Smooth muscle cell (in vitro differentiated cells): Measurements from ENCODE around the gene CTNNBIP1. TPM values are rescaled to one million over a fixed set of nuclear protein-coding genes. Genes with fewer than 3 reads are reported as not detected.

Source experiments
- DNase-seq: peaks from one replicate; lab custom pipeline; 2025; ENCODE audit not compliant: unreplicated experiment; lab: John Stamatoyannopoulos, UW
- H2AFZ ChIP-seq: fragments of 200-600 bp; sonication (generic); 2 replicates; pipeline ENCODE4 v1.6.0; 2016; ENCODE audit warnings: antibody characterized with exemption, low read depth, mild to moderate bottlenecking
- H3F3A ChIP-seq: fragments of 200-600 bp; sonication (generic); 2 replicates; pipeline ENCODE4 v1.6.0; 2017; ENCODE audit warnings: antibody characterized with exemption, low read depth
- H3K27ac ChIP-seq: fragments of 200-600 bp; sonication (generic); 2 replicates; pipeline ENCODE4 v1.5.1; 2016; ENCODE audit warnings: low read depth, mild to moderate bottlenecking
- H3K27me3 ChIP-seq: fragments of 200-600 bp; sonication (generic); 2 replicates; pipeline ENCODE4 v1.6.1; 2016; ENCODE audit warnings: low read depth, mild to moderate bottlenecking
- H3K36me3 ChIP-seq: fragments of 200-600 bp; sonication (generic); 2 replicates; pipeline ENCODE4 v1.5.1; 2016; ENCODE audit warnings: low read depth
- H3K4me1 ChIP-seq: fragments of 200-600 bp; sonication (generic); 2 replicates; pipeline ENCODE4 v1.5.1; 2016; ENCODE audit warnings: low read depth
- H3K4me2 ChIP-seq: fragments of 200-600 bp; sonication (generic); 2 replicates; pipeline ENCODE4 v1.6.0; 2016; ENCODE audit warnings: mild to moderate bottlenecking
- H3K4me3 ChIP-seq: fragments of 200-600 bp; sonication (generic); 2 replicates; pipeline ENCODE4 v1.5.1; 2016; ENCODE audit warnings: mild to moderate bottlenecking
- H3K79me2 ChIP-seq: fragments of 200-600 bp; sonication (generic); 2 replicates; pipeline ENCODE4 v1.6.0; 2016; ENCODE audit warnings: low read depth, mild to moderate bottlenecking
- H3K9ac ChIP-seq: fragments of 200-600 bp; sonication (generic); 2 replicates; pipeline ENCODE4 v1.6.0; 2016; ENCODE audit warnings: low read depth
- H3K9me3 ChIP-seq: fragments of 200-600 bp; sonication (generic); replicated peaks from 2 replicates; pipeline ENCODE4 v1.5.1; 2016; ENCODE audit warnings: low read depth
- H4K20me1 ChIP-seq: fragments of 200-600 bp; sonication (generic); 2 replicates; pipeline ENCODE4 v1.6.0; 2016; ENCODE audit warnings: low read depth
- CTCF ChIP-seq: fragments of 200-600 bp; sonication (generic); IDR thresholded peaks from 2 replicates; pipeline ENCODE4 v1.5.1; 2017; ENCODE audit warnings: borderline replicate concordance, mild to moderate bottlenecking, antibody characterized with exemption; ENCODE audit not compliant: insufficient read depth, poor library complexity, severe bottlenecking
- WGBS: methylation state at CpG from one replicate; pipeline ENCODE4 v1.1.7; 2016; ENCODE audit warnings: low lambda C conversion rate; 5-methylcytosine and 5-hydroxymethylcytosine counted together
- polyA plus RNA-seq: library from polyadenylated mRNA; unstranded; fragments of >200 nt; fragmentation: Nextera tagmentation; extraction: Ambion mirVana; gene quantifications from 2 replicates; pipeline ENCODE4 v1.2.1, GENCODE V29; 2016
- total RNA-seq: library from RNA; depleted of rRNA; stranded (reverse); fragments of >200 nt; gene quantifications from 2 replicates; pipeline ENCODE4 v1.2.3, GENCODE V29; 2014

CTNNBIP1 gene
- total and polyA plus RNA-seq, 2 experiments from 2014 or later, result 27.7 to 55.1 TPM

GRCh38 chr1:9825093-9826074, 84.7 kb downstream of the CTNNBIP1 start:
- WGBS, result 19% methylated on average over 13 of the region's 17 CpGs
- Histone ChIP-seq H3K4me3 (no peak overlapping the region), H3K4me1 (peaks cover 26% of the 10 kb centered on the region), H2AFZ (no peak overlapping the region), H3F3A (peaks cover 35% of the 10 kb centered on the region), H3K4me2 (peak overlapping the region; percentile 88), H3K27ac (peak overlapping the region; percentile 74), H3K9me3 (no peaks in the 10 kb centered on the region), H3K9ac (no peak overlapping the region), H3K36me3 (no peaks in the 10 kb centered on the region), H3K79me2 (peaks cover 22% of the 10 kb centered on the region), H3K27me3 (no peaks in the 10 kb centered on the region), H4K20me1 (peaks cover 29% of the 10 kb centered on the region)
- no peak for DNase-seq
- TF ChIP-seq CTCF, result no peak

GRCh38 chr1:9824702-9825089, 85.4 kb downstream of the CTNNBIP1 start:
- Histone ChIP-seq H3K9ac (no peak overlapping the region), H3K27me3 (no peaks in the 10 kb centered on the region), H3K36me3 (no peaks in the 10 kb centered on the region), H3K27ac (peak overlapping the region; percentile 38), H3K4me3 (peak overlapping the region; percentile 87), H3F3A (peaks cover 35% of the 10 kb centered on the region), H4K20me1 (peaks cover 35% of the 10 kb centered on the region), H3K4me2 (peak overlapping the region; percentile 88), H3K79me2 (peaks cover 29% of the 10 kb centered on the region), H3K4me1 (peaks cover 26% of the 10 kb centered on the region), H2AFZ (peak overlapping the region; percentile 74), H3K9me3 (no peaks in the 10 kb centered on the region)
- no peak for DNase-seq
- TF ChIP-seq CTCF, result no peak
- WGBS, result 18% methylated on average over 12 of the region's 12 CpGs

- H3K27me3 ChIP-seq, result no peaks in the 10 kb centered on the region
- no peaks in the 10 kb centered on the region for H3K9me3 ChIP-seq
- H3F3A ChIP-seq, result peaks cover 35% of the 10 kb centered on the region
- peak within 1 kb of the TSS; percentile 2 for H3K9ac ChIP-seq
- peak within 1 kb of the TSS; percentile 74 for H2AFZ ChIP-seq
- H3K79me2 ChIP-seq, result peaks cover 35% of the 10 kb centered on the region
- peak within 1 kb of the TSS; percentile 87 for H3K4me3 ChIP-seq
- H4K20me1 ChIP-seq, result peaks cover 41% of the 10 kb centered on the region
- DNase-seq, result peak; percentile 80
- peak within 1 kb of the TSS; percentile 92 for H3K4me2 ChIP-seq
- H3K4me1 ChIP-seq, result peaks cover 26% of the 10 kb centered on the region
- under 1% methylated on average over 64 of the region's 93 CpGs for WGBS
- peak within 1 kb of the TSS; percentile 38 for H3K27ac ChIP-seq
- H3K36me3 ChIP-seq, result no peaks in the 10 kb centered on the region
- no peak for TF ChIP-seq CTCF
Measured at GRCh38 chr1:9823943-9824701, 85.9 kb downstream of the CTNNBIP1 start, which contains the start of gene CLSTN1. TSS of gene CLSTN1 (minus strand) at chr1:9823965. CDS start at chr1:9823733, 232 bp downstream.
